ENCODE measurements around the gene UGT1A9.
"Not testable (repeated sequence)": the region's sequence is repeated elsewhere in the genome, so short reads cannot be mapped to it uniquely, and the experiment has no call there.

Gene UGT1A9

DNA sequence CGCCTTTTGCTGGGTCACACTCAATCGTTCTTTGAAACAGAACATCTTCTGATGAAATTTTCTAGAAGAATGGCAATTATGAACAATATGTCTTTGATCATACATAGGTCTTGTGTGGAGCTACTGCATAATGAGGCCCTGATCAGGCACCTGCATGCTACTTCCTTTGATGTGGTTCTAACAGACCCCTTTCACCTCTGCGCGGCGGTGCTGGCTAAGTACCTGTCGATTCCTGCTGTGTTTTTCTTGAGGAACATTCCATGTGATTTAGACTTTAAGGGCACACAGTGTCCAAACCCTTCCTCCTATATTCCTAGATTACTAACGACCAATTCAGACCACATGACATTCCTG lies 41.5 kb downstream of the UGT1A9 start:
- no peak for DNase-seq

DNA sequence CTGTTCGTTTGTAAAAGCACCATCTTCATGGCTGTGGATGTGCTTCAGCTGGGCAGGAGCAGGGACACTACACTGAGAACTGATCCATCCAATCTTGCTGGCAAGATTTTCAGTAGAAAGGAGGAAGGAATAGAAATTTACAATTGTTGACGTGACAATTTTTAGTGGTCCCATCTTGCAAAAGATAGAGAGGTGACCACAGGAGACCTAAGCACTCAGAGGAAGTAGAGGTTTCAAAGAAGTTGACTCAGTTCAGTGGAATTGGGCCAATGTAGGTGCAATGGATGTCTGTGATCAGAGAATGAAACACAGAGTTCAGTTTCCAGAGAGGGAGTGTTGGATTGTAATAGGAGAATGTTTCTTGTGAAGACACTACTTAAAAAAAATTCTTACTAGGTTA lies 42.4 kb downstream of the UGT1A9 start:
- no peak for DNase-seq

DNA sequence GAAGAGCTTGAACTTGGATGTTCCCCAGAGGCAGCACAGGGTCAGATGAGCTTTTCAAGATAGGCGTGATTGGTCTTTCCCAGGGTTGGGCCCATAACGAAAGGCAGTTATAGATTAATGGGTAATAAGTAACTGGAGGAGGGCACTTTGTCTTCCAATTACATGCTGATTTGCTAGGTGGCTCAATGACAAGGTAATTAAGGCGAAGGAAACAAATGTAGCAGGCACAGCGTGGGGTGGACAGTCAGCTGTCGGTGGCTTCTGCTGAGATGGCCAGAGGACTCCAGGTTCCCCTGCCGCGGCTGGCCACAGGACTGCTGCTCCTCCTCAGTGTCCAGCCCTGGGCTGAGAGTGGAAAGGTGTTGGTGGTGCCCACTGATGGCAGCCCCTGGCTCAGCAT lies 46.9 kb downstream of the UGT1A9 start, which contains the start of gene UGT1A4:
Gene UGT1A4, plus strand, starts transcription at position 185 of the 400 bp plus-strand sequence. Its CDS starts 85 bp downstream, at position 270.
- DNase-seq, result no peak

DNA sequence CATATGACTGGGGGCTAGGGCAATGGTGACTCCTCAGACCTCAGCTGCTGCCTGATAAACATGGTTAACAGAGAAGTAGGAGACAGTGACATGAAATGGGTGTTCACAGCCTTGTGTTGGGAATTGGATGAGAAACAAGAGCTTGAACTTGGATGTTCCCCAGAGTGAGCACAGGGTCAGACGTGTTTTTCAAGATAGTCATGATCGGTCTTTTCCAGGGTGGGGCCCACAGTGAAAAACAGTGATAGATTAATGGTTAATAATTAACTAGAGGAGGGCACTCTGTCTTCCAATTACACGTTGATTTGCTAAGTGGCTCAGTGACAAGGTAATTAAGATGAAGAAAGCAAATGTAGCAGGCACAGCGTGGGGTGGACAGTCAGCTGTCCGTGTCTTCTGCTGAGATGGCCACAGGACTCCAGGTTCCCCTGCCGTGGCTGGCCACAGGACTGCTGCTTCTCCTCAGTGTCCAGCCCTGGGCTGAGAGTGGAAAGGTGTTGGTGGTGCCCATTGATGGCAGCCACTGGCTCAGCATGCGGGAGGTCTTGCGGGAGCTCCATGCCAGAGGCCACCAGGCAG lies 57.1 kb downstream of the UGT1A9 start, which contains the start of gene UGT1A3:
Gene UGT1A3, plus strand, starts transcription at position 320 of the 579 bp plus-strand sequence. Its CDS starts 85 bp downstream, at position 405.
- DNase-seq, result no peak

DNA sequence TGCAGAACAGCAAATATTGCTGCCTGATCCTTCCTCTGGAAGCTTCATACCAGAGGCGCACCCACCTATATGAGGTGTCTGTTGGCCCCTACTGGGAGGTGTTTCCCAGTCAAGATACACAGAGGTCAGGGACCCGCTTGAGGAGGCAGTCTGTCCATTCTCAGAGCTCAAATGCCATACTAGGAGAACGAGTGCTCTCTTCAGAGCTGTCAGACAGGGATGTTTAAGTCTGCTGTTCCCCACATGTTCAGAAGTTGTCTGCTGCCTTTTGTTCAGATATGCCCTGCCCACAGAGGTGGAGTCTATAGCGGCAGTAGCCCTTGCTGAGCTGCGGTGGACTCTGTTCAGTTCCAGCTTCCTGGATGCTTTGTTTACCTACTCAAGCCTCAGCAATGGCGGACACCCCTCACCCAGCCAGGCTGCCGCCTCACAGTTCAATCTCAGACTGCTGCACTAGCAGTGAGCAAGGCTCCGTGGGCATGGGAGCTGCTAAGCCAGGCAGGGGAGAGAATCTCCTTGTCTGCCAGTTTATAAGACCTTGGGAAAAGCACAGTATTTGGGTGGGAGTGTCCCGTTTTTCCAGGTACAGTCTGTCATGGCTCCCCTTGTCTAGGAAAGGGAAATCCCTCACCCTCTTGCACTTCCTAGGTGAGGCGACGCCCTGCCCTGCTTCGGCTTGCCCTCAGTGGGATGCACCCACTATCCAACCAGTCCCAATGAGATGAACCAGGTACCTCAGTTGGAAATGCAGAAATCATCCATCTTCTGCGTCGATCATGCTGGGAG lies 65.4 kb downstream of the UGT1A9 start:
- DNase-seq, result not testable (repeated sequence)

DNA sequence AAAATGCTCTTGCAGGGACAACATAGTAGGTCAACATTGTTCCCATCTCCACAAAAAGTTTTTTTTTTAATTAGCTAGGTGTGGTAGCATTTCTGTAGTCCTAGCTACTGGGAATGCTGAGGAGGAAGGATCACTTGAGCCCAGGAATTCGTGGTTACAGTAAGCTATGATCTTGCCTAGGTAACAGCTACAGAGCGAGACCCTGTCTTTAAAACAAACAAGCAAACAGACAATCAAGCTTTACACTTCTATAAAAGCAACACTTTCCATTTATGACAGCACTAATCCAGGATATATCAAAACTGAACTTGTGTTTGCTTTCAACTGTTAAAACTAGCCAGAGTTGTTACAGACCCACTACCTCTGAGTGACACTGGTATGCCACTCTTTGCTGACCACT lies 69.2 kb downstream of the UGT1A9 start:
- DNase-seq, result no peak

DNA sequence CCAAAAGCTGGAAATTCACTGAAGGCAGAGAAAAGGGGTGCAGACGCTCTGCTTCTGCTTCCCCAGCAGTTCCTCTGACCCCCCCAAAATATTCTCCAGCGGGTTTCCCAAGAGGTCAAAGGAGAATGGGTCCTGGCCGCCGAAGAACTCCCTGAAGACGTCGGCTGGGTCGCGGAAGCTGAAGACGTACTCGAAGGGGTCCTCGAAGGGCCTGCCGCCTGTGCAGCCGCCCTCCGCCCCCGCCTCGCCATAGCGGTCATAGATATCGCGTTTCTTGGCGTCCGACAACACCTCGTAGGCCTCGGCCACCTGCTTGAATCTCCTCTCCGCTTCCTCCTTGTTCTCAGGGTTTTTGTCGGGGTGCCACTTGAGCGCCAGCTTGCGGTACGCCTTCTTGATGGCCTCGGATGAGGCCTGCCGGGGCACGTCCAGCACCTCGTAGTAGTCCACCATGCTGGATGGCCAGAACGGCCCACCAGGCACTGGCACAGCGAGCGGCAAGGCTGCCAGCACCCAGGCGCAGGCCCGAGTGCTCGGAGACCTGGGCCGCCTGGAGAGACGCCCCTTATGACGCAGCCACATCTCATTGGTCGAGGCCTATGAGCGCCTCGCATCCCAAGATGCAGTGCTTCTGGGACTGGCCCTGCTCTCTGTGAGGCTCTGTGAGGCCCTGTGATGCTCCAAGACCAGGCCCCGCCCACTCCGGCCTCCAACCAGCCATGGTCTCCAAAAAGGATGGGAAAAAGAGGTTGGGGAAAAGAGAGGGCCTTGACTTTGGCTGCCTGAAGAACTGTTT lies 72.0 kb downstream of the UGT1A9 start:
- DNase-seq, result no peak

DNA sequence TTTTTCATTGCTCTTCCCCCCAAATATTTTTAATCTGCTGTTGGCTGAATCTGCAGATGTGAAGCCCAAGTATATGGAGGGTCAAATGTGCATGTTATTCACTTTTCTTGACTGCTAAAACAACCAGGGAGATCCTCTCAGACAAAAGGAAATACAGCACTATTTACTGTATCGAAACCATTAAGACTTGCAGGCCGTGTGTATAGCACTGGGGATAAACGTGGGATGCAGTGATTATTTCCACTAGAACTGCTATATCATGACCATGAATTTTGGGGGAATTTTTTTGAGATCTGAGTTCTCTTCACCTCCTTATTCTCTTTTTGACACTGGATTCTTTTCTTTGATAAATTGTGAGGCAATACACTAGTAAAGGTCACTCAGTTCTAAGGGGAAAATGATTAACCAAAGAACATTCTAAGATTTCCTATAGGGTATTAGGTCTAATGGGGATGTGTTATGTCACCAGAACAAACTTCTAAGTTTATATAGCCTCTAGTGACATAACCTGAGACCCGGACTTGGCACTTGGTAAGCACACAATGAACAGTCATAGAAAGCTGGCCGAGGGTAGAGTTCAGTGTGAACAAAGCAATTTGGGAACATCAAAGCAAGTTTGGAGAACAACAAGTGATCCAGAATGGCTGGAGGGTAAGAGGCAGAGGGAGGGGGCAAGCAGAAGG lies 73.5 kb downstream of the UGT1A9 start:
- DNase-seq, result no peak

DNA sequence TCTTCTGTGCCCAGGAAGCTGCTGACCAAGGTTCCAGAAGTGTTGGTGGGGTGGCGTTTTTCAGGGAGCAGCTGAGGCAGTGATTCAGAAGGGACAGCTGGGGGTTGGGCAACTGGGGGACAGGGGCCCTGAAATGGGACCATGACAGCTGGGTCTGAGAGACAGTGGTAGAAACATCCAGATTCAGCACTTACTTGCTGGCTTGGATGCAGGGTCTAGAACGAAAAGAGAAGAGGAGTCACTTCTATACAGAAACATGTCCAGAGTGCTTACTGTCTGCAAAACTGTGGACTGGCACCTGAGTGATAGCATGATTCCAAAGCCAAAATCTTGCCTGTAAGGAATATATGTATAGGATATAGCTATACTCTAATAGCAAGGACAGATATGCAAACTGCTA lies 74.1 kb downstream of the UGT1A9 start:
- DNase-seq, result not testable (repeated sequence)

DNA sequence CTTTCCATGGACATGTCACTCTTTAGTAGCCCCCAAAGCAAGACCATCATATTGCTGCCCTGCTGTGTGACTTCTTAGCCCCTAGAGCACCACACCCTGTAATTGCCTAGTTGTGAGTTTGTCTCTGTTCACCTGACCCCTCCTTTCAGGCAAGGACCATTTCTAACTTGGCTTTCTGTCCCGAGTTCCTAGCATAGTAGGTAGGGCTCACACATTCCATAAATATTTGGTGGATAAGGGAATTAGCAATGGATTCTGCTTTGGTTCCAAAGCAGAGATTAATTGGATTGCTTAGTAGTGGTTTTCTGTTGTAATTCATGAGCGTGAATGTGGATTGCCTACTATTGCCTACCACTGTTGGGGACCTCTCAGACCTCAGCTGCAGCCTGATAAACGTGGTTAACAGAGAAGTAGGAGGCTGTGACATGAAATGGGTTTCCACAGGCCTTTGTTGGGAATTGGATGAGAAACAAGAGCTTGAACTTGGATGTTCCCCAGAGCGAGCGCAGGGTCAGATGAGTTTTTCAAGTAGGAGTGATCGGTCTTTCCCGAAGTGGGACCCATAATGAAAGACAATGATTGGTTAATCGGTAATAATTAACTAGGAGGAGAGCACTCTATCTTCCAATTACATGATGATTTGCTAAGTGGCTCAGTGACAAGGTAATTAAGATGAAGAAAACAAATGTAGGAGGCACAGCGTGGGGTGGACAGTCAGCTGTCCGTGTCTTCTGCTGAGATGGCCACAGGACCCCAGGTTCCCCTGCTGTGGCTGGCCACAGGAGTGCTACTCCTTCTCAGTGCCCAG lies 75.0 kb downstream of the UGT1A9 start:
- DNase-seq, result no peak

DNA sequence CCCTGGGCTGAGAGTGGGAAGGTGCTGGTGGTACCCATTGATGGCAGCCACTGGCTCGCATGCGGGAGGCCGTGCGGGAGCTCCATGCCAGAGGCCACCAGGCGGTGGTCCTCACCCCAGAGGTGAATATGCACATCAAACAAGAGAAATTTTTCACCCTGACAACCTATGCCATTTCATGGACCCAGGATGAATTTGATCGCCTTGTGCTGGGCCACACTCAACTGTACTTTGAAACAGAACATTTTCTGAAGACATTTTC lies 75.5 kb downstream of the UGT1A9 start:
- DNase-seq, result no peak

DNA sequence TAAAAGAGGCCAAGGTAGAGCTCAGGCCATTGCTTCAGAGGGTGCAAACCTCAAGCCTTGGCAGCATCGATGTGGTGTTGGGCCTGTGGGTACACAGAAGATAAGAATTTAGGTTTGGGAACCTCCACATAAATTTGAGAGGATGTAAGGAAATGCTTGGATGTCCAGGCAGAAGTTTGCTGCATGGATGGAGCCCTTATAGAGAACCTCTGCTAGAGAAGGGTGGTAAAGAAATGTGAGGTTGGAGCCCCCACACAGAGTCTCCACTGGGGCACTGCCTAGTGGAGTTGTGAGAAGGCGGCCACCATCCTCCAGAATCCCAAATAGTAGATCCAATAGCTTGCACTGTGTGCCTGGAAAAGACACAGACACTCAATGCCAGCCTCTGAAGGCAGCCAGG lies 79.0 kb downstream of the UGT1A9 start:
- not testable (repeated sequence) for DNase-seq

DNA sequence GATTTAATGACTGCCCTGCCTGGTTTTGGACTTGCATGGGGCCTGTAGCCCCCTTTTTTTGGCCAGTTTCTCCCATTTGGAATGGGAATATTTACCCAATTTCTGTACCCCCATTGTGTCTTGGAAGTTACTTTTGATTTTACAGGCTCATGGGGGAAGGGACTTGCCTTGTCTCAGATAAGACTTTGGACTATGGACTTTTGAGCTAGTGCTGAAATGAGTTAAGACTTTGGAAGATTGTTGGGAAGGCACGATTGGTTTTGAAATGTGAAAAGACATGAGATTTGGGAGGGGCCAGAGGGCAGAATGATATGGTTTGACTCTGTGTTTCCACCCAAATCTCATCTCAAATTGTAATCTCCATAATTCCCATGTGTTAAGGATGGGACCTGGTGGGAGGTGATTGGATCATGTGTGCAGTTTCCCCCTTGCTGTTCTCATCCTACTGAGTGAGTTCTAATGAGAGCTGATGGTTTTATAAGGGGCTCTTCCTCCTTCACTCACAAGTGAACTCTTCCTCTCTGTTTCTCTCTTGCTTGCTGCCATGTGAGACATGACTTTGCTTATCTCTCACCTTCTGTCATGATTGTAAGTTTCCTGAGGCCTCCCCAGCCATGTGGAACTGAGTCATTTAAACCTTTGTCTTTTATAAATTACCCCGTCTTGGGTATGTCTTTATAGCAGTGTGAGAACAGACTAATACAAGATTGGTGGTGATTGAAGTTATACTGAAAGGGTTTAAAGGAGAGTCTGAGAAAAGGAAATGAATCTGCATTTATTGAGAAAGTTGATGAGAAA lies 79.7 kb downstream of the UGT1A9 start:
- not testable (repeated sequence) for DNase-seq

DNA sequence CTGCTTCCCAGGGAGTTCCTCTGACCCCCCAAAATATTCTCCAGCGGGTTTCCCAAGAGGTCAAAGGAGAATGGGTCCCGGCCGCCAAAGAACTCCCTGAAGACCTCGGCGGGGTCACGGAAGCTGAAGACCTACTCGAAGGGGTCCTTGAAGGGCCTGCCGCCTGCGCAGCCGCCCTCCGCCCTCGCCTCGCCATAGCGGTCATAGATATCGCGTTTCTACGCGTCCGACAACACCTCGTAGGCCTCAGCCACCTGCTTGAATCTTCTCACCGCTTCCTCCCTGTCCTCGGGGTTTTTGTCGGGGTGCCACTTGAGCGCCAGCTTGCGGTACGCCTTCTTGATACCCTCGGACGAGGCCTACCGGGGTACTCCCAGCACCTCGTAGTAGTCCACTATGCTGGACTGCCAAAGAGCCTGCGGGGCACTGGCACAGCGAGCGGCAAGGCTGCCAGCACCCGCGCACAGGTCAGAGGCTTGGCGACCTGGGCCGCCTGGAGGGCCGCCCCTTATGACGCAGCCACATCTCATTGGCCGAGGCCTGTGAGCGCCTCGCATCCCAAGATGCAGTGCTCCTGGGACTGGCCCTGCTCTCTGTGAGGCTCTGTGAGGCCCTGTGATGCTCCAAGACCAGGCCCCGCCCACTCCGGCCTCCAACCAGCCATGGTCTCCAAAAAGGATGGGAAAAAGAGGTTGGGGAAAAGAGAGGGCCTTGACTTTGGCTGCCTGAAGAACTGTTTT lies 83.3 kb downstream of the UGT1A9 start:
- no peak for DNase-seq

DNA sequence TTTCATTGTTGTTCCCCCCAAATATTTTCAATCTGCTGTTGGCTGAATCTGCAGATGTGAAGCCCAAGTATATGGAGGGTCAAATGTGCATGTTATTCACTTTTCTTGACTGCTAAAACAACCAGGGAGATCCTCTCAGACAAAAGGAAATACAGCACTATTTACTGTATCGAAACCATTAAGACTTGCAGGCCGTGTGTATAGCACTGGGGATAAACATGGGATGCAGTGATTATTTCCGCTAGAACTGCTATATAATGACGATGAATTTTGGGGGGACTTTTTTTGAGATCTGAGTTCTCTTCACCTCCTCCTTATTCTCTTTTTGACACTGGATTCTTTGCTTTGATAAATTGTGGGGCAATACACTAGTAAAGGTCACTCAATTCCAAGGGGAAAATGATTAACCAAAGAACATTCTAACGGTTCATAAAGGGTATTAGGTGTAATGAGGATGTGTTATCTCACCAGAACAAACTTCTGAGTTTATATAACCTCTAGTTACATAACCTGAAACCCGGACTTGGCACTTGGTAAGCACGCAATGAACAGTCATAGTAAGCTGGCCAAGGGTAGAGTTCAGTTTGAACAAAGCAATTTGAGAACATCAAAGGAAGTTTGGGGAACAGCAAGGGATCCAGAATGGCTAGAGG lies 84.9 kb downstream of the UGT1A9 start:
- DNase-seq, result no peak

DNA sequence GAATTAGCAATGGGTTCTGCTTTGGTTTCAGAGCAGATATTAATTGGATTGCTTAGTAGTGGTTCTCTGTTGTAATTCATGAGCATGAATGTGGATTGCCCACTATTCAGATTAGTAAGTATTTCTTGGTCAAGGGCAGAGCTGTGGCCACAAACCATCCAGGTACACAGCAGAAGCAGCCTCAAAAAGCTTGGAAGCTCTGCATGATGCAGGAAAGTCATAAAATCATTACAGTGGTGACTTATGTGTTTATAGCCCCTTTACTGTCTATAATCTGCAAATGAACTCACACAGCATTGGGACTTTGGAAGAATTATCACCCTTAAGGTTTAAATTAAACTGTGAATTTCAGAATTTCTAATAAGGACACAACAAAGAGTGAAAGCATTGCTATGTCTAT lies 86.4 kb downstream of the UGT1A9 start:
- DNase-seq, result no peak

DNA sequence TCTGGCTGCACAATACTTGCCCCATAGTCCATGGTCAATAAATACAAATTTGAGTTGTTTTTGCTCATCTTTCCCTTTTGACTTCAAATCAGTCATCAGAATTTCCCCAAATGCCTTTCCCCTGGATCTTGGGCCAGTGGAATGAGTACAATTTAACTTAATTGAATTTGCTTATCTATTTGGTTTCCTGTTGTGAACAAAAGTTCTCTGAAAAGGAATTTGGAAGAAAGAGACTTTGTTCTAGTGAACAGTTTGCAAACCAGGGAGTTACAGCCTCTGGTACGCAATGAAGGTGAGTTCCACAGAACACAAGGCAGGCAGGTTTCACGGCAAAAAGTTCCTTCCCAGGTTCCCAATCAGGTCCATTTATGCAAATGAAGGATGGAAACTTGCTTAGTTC lies 87.2 kb downstream of the UGT1A9 start:
- no peak for DNase-seq

DNA sequence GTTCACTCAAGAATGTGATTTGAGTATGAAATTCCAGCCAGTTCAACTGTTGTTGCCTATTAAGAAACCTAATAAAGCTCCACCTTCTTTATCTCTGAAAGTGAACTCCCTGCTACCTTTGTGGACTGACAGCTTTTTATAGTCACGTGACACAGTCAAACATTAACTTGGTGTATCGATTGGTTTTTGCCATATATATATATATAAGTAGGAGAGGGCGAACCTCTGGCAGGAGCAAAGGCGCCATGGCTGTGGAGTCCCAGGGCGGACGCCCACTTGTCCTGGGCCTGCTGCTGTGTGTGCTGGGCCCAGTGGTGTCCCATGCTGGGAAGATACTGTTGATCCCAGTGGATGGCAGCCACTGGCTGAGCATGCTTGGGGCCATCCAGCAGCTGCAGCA lies 88.3 kb downstream of the UGT1A9 start, which contains the start of gene UGT1A1:
Gene UGT1A1, plus strand, starts transcription at position 228 of the 400 bp plus-strand sequence. Its CDS starts 18 bp downstream, at position 246.
- no peak for DNase-seq

DNA sequence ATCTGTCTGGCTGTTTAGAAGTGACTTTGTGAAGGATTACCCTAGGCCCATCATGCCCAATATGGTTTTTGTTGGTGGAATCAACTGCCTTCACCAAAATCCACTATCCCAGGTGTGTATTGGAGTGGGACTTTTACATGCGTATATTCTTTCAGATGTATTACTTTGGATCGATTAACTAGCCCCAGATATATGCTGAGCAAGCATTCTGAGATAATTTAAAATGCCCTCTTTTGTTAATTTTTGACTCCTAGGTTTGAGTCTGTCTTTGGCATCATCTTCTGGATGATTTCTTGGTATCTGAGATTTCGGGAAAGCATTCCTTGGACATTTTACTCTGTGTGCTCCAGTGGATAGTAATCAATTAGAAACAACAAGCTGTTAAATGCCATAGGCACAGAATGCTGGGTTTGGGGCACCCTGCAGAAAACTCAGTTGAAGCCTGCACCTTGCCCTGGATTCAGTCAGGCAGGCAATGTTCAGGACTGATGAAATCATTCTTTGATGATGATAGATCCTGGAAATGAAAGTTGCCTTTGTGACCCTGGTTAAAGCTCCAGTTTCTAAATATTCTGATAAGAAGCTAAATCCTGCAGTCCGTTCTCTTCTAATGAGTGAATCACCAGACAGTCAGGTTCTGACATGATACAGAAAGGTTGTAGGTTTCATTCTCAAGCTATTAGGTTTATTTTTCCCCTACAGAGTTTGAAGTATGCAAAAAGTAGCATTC lies 89.5 kb downstream of the UGT1A9 start:
- DNase-seq, result no peak

DNA sequence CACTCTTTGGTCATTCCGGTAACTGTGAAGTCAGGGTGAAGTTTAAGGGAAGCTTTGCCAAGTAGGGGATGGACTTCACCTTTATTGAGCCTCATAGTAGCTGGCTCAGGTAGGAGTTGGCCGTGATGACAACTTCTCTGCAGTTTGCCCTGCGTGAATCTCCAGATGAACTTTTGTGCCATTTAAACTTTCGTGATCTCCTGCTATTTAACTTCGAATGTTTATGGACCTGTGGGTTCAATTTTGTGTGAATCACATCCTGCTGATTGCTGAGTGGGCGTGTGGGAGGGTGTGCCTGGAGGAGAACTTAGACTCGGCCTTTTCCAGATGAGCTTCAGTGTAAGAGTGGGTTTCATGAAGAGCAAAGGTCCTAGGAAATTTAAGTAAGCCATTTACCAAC lies 92.6 kb downstream of the UGT1A9 start:
- DNase-seq, result no peak

Data from activated naive CD4-positive, alpha-beta T cell treated with Interleukin-2 at 50 U/mL for 16 hours (primary cell).